Stimulated activated CD4-positive, alpha-beta T cell treated with anti-CD3 and anti-CD28 coated beads, TNF-alpha, amount 100 ng/mL, for 4 hours (primary cell): ENCODE data around the gene ECSIT.

Source experiments
- DNase-seq, 3 experiments: peaks; one replicate each; pipeline ENCODE4 v3.0.0-alpha.2; 2020; ENCODE audit warnings: low read depth in 3 of 3

ECSIT gene

DNA sequence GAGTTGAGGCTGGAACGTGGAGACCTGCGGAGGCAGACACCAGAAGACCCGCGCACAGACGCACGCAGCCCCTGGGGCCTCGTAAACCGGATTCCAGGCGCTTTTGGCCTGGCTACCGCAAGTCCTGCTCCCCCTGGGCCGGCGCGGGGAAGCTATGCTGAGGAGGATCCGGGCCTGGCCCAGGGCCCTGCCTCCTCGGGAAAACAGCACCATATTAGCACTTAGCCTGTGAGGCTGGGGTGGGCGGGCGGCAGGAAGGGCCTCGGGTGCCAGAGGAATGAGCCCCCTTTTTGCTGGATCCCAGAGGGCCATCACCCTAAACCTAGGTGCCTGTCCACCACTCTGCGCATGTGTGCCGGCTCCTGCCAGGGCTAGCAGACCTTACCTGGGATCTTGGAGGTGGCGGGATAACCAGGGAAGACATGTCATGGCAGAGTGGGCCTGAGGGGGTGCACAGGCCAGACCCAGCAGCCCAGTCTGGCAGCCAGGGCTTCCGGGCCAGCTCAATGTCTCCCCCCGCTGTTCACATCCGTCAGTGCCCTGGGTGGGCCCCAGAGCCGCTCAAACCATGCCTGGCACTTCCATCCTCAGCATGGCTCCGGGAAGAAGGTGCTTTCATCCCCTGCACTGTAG lies 22.8 kb upstream of the ECSIT start:
- DNase-seq: no peak

- no peak for DNase-seq
These were observed 21.3 kb upstream of the ECSIT start for GRCh38 chr19:11550265-11550664.

GRCh38 chr19:11549386-11549953 lies 20.5 kb upstream of the ECSIT start:
- DNase-seq: no peak

DNA sequence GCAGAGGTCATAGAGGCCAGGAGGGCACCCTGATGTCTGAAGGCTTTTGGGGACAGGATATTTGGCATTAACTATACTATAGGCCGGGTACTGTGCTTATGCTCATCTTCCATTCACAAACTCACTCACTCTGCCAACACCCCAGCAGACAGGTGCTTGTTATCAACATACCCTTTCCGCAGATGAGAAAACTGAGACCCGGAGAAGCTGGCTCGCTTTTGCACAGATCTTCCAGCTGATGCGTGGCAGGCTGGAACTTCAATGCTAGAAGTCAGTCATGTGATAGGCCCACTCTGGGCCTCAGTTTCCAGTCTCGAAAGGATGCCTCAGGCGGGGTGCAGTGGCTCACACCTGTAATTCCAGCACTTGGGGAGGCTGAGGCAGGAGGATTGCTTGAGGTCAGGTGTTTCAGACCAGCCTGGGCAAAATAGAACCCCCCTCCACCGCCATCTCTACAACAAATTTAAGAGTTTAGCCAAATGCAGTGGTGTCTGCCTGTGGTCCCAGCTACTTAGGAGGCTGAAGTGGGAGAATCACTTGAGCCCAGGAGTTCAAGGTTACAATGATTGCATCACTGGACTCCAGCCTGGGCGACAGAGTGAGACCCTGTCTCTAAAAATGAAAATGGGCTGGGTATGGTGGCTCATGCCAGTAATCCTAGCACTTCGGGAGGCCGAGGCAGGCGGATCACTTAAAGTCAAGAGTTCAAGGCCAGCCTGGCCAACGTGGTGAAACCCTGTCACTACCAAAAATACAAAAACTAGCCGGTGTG lies 19.2 kb upstream of the ECSIT start:
- DNase-seq: no peak

DNA sequence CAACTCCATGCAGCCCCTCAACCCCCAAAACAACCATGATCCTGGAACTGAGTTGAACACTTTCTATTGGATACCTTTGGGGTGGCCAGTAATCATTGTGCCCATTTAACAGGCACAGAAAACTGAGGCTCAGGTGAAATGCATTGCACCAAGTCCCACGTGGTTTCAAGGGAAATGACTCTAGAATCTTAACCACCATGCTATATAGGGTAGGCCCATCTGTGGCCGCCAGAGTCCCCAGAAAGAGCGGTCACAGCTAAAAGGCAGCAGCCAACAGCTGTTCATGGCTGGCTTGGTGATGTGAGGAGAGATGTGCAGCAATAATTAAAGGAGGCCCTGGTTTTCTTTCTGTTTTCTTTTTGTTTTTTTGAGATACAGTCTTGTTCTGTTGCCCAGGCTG lies 12.3 kb upstream of the ECSIT start:
- no peak for DNase-seq

GRCh38 chr19:11540645-11541044 lies 11.7 kb upstream of the ECSIT start:
- no peak for DNase-seq

DNA sequence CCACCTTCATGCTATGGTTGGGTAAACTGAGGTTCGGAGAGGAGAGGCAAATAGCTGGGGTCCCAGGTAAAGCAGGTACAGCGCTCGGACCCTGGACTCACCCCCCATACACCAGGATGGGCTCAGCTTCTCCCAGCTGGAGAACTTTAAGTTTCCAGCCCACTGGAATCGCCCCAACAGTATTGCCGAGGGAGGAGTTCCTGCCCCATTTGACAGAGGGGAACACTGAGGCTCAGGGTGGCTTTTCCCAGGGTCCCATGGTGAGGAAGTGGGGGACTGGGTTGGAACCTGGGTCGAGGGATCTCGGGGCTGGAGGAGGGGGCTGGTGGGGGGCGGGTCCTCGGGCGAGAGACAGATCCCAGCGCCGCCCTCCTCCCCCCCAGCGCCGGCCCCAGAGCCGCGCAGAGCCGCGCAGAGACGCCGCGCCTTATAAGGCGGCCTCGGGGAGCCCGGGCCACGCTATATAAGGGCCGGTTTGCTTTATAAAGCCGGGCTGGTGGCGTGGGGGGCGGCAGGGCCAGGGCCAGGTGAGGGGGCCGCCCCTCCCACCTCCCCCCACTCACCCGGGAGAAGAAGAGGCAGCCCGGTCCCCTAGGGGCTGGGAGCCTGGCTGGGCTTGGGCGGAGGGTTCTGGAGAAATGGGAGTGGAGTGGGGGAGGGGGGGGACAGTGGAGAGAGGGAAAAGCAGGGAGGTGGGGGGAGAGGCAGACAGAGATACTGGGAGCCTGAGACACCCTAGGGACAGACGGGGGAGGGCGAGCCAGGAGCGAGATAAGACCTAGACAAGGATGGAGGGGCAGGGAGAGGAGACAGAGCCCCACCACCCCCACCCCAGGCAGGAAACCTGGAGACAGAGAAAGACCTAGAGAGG lies 10.8 kb upstream of the ECSIT start:
- DNase-seq: no peak

DNA sequence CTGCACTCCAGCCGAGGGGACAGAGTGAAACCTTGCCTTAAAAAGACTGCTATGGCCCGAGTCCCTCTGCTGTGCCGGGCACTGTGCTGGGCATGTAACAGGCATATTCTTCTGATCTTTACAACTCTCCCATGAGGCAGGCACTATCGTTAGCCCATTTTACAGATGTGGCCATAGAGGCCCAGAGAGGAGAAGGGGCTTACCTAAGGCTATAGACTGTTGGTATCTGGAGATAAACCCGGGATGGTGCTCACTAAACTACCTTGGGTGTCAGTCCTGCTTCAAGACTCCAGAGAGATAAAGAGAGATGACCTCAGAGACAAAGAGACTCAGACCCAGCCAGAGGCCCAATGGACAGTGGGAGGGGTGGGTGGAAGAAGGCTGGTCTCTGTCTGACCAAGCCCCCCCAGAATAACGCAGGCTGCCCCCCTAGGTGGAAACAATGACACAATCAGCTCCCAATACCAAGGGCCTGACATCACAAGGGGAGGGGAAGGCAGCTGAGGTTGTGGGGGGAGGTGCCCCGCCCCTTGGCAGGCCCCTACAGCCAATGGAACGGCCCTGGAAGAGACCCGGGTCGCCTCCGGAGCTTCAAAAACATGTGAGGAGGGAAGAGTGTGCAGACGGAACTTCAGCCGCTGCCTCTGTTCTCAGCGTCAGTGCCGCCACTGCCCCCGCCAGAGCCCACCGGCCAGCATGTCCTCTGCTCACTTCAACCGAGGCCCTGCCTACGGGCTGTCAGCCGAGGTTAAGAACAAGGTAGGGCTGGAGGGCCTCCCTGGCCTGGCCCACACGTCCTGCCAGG lies 9.5 kb upstream of the ECSIT start, which contains the start of gene CNN1:
TSS of gene CNN1 (plus strand) at position 620 of the 805 bp plus-strand sequence. CDS start at position 697, 77 bp downstream.
- DNase-seq: no peak

DNA sequence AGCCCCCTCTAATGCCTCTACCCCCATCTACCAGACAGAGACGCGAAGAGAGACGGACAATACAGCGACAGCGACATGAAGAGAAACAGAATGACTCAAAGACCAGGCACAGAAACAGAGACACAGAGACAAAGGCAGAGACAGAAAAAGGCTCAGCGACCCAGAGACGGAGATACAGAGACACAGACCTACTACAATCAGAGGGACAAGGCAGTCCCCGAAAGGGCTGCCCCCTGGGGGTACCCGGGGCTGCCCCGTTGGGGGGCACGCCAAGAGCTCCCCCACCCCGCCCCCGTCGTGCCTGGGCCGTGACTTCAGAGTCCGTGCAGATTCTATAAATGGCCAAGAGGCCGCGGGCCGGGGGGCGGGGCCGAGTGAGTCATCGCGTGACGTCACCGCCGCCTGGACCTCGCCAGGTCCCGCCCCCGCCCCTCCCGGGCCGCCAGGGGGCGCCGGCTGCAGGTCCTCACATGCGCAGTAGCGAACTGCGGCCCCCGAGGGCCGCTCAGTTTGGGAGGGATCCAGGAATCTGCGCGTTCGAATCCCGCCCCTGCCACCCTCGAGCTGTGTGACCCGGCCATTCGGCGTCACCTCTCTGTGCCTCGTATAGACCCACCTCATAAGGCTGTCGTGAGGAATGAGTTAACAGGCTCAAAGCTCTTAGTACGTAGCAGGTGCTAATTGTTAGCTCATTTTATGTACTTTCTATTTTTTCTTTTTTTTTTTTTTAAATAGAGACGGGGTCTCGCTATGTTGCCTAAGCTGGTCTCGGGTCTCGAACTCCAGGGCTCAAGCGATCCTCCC lies 7.1 kb upstream of the ECSIT start:
- peak; percentile 68 to 82 (median 76) for DNase-seq

- DNase-seq: no peak
These were observed 6.0 kb upstream of the ECSIT start for GRCh38 chr19:11534948-11535347.

- DNase-seq: no peak
These were observed 5.6 kb upstream of the ECSIT start for GRCh38 chr19:11534538-11534937.

GRCh38 chr19:11530432-11530831 lies 1.5 kb upstream of the ECSIT start:
- DNase-seq: peak in 1 of 3 experiments; percentile 9

- DNase-seq: no peak
These were observed 9.8 kb downstream of the ECSIT start for GRCh38 chr19:11519138-11519537.

DNA sequence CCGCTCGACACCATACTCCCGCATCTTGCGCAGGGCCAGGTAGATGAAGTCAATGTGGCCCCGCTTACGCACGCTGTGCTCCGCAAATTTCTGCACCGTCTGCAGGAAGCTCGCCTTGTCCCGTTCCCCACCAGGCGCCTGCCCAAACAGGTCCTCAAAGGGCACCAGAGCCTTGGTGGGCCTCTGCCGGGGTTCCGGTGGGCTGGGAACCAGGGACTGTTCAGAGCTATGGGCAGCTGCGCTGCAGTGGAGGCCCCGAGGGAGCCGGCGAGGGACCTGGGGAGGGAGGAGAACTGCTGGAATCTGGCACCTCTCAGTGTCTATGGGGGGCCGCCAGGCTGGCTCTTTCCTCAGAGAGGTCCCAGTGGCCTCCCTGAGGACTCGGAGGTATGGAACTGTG lies 15.0 kb downstream of the ECSIT start:
- DNase-seq: no peak

DNA sequence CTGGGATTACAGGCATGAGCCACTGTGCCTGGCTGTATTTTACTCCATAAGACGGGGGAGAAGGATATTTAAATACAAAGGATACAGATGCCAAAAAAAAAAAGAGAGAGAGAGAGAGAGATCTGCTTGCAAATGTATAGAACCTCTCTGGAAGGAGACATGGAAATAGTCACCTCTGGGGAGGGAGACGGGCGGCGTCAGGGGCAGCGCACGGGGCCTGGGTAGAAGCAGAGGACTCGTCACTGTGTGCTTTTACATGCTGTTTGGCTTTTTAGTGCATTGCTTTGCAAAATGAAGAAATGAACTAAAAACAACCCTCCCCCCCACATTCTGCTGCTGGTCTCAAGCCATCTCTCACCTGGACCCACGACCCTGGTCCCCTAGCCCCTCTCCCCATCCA lies 18.5 kb downstream of the ECSIT start:
- no peak for DNase-seq

DNA sequence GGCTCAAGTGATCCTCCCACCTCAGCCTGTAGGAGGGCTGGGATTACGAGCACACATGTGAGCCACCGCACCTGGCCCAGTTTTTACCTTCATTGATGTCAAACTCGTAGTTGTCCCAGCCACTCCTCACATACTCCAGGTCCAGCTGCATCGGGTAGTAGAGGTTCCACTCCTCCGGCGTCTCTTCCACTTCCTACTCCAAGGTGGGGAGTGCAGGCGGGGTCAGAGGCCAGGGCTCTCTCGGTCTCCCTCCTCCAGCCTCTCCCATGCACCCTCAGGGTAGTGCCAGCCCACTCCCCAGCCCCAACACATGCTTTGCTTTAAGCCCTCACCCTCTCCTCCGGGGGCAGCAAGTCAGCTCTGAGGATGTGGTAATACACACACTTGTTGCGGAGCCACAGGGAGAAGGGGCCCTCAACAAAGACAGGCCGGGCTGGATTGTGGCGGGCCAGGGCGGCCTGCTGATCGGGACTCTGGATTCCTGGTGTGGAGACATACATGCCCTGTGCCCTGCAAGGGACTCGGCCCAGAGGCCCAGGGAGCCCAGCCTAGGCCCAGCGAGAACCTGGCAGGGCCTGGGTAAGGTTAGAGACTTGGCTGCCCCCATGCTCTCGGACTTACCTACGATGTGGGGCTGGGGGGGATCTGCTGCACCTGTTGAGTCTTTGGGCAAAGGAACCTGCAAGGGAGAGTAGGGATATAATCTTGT lies 21.4 kb downstream of the ECSIT start:
- DNase-seq: no peak

- DNase-seq: no peak
These were observed 22.0 kb downstream of the ECSIT start for GRCh38 chr19:11506967-11507366.

DNA sequence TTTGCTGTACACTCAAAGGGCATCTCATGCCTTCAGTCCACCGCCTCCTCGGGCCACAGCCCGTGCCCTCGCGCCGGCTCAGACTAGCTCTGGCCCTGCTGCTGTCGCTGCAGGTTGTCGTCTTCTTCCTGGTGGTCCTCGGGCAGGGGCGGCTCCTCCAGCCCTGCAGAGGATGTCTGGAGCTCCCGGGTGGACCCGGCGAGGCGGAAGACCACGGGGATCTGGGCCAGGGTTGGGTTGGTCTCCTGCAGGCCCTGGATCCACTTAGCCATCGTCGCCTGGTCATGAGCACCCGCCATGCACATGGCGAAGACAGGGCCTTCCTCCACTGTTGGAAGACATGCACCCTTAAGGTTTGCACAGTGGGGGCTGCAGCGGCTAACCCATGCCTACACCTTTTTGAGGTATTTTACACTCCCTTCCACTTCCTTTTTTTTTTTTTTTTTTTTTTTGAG lies 22.8 kb downstream of the ECSIT start:
- no peak for DNase-seq

DNA sequence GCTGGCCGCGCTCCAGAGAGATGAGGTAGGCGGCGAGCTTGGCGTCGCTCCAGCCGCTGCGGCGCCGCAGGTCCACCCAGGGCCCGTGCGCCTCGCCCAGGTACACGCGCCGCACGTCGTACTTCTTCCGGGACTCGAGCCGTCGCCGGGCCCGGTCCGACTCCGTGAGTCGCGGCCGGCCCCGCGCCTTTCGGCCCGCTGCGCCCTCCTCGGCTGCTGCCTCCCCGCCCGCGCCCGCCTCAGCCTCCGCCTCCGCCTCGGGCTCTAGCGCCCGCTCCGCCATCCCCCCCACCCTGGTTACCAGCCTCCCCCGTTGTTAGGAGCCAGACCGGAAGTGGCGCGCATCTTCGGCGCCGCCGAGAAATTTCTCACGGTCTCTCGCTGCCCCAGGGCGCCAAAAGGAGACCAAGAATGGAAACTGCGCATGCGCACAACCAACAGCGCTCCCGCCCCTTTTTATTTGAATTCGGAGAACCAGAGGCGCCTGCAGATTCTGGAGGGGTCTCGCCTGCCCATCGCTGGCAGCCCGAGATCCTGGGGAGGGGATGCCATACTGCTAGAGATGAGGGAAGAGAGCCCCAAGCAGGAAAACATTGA lies 23.3 kb downstream of the ECSIT start, which contains the start of gene ZNF653:
TSS of gene ZNF653 (minus strand) at position 336 of the 597 bp plus-strand sequence. CDS start at position 283, 53 bp downstream.
- DNase-seq: peak; percentile 87 to 93 (median 93)
